ENCODE results near the gene PLCB3. TPM values are rescaled to one million over a fixed set of nuclear protein-coding genes. Genes with fewer than 3 reads are reported as not detected.

PLCB3 gene
- total RNA-seq, 1 experiment from 2014 or later, result 80.2 TPM

DNA sequence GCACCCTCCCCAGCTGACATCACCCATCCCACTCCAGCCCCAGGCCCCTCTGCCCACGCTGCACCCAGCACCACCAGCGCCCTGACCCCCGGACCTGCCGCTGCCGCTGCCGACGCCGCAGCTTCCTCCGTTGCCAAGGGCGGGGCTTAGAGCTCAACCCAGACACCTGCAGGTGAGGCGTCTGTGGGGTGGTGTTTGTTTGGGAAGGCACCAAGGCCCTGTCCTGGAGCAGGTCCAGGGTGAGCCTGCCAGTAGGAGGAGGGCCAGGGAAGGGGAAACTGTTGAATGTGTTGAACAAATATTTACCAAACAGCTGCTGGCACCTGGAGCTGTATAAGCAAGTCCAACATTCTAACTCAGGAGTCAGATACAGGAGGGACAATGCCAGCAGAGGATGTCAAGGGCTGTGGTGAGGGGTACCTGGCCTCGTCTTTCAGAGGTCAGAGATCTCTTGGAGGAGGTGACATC is 13.8 kb upstream of the PLCB3 start:
- Mint-ChIP-seq H3K4me3 (peak overlapping the region in 1 of 2 experiments; percentile 26; a peak in 1 of 5 replicates), H3K4me1 (peaks cover 22% of the 10 kb centered on the region in 2 experiments)

More for the DNA sequence above, 13.8 kb upstream of the PLCB3 start:
- Histone ChIP-seq H4K20me1 (ENCODE audit: control insufficient read depth, insufficient read depth, insufficient read length) (no peaks in the 10 kb centered on the region), H3K79me2 (ENCODE audit: insufficient read depth, low read length) (peaks cover 2% of the 10 kb centered on the region; the same call in 1 of the 2 replicates), H2AFZ (ENCODE audit: low read length) (no peak overlapping the region), H4K91ac (ENCODE audit: insufficient read length, low read depth, low read length) (no peak overlapping the region), H3K27me3 (ENCODE audit: insufficient read depth, low read length) (no peaks in the 10 kb centered on the region; the same call in 1 of the 2 replicates), H2BK20ac (ENCODE audit: low read depth, low read length, poor library complexity, severe bottlenecking) (no peak overlapping the region), H3K4ac (ENCODE audit: low read depth, low read length) (no peak overlapping the region), H3K9ac (ENCODE audit: extremely low read depth, insufficient read length, low read length) (no peak overlapping the region), H3K23me2 (ENCODE audit: insufficient read length, low read depth, low read length, poor library complexity, severe bottlenecking) (peaks cover 19% of the 10 kb centered on the region), H2AK5ac (ENCODE audit: insufficient read length, low read length) (no peak overlapping the region), H3K14ac (ENCODE audit: insufficient read depth, low read length) (no peak overlapping the region), H4K5ac (ENCODE audit: insufficient read length, low read depth, low read length) (no peak overlapping the region), H3T11ph (ENCODE audit: low read length) (no peak overlapping the region), H2BK5ac (ENCODE audit: insufficient read length, low read length) (no peak overlapping the region), H2BK120ac (ENCODE audit: low read depth, low read length, poor library complexity, severe bottlenecking) (no peak overlapping the region), H3K79me1 (ENCODE audit: insufficient read depth, low read depth, low read length, poor library complexity, severe bottlenecking) (no peaks in the 10 kb centered on the region), H3K4me2 (ENCODE audit: insufficient read depth, insufficient read length, low read length) (no peak overlapping the region), H3K4me1 (ENCODE audit: insufficient read depth, low read length) (no peaks in the 10 kb centered on the region), H3K23ac (ENCODE audit: insufficient read length, low read depth, low read length) (no peak overlapping the region), H3K18ac (ENCODE audit: insufficient read length, low read depth, low read length) (no peak overlapping the region), H4K8ac (replicated peaks; ENCODE audit: insufficient read length, low read depth, low read length) (no peak overlapping the region), H3K9me3 (ENCODE audit: control insufficient read depth, low read depth, low read length) (no peaks in the 10 kb centered on the region), H2BK12ac (ENCODE audit: insufficient read length, low read depth, low read length) (no peak overlapping the region), H3K56ac (ENCODE audit: insufficient read length, low read depth, low read length) (no peak overlapping the region), H3K27ac (ENCODE audit: insufficient read length, low read depth, low read length) (no peak overlapping the region), H2BK15ac (ENCODE audit: low read depth, low read length) (no peak overlapping the region)
- peaks cover 8% of the 10 kb centered on the region for H3K27me3 Mint-ChIP-seq (ENCODE audit: low read depth)
- no peak for DNase-seq
- H3K9me3 Mint-ChIP-seq, result no peaks in the 10 kb centered on the region
- WGBS (ENCODE audit: extremely low coverage, insufficient read length, low lambda C conversion rate), result no CpG with 5 or more reads among the region's 12 CpGs
- H3K27ac Mint-ChIP-seq, result no peak overlapping the region
- TF ChIP-seq, protein P1, sequence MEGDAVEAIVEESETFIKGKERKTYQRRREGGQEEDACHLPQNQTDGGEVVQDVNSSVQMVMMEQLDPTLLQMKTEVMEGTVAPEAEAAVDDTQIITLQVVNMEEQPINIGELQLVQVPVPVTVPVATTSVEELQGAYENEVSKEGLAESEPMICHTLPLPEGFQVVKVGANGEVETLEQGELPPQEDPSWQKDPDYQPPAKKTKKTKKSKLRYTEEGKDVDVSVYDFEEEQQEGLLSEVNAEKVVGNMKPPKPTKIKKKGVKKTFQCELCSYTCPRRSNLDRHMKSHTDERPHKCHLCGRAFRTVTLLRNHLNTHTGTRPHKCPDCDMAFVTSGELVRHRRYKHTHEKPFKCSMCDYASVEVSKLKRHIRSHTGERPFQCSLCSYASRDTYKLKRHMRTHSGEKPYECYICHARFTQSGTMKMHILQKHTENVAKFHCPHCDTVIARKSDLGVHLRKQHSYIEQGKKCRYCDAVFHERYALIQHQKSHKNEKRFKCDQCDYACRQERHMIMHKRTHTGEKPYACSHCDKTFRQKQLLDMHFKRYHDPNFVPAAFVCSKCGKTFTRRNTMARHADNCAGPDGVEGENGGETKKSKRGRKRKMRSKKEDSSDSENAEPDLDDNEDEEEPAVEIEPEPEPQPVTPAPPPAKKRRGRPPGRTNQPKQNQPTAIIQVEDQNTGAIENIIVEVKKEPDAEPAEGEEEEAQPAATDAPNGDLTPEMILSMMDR (conservative IDR thresholded peaks at IDR 0.05), result no peak
- H3K36me3 Mint-ChIP-seq (ENCODE audit: insufficient read depth in 1 of 3, low read depth in 3 of 3), result peaks cover 4 to 26% (median 13%) of the 10 kb centered on the region in 3 experiments; a peak in 6 of 7 replicates

Measured in H9 (cell line).